Aorta (tissue), 5 donors: ENCODE results near the gene FLYWCH1. TPM values are rescaled to one million over a fixed set of nuclear protein-coding genes. Genes with fewer than 3 reads are reported as not detected.
A peak's percentile ranks its signal among the peaks of the same experiment; 100 is the strongest.

Experiments used
- ATAC-seq: fragments of 200-7000 bp; cut with Tn5 transposase; one replicate; pipeline ENCODE4 v1.9.1; 2022; ENCODE audit warnings: moderate library complexity; ENCODE audit not compliant: low FRiP score
- DNase-seq, 2 donors: peaks; one replicate each; pipeline ENCODE4 v3.0.0-alpha.2; 2020
- H3K27ac ChIP-seq, 2 donors: one replicate each; pipeline ENCODE4 v1.5.1; 2013; ENCODE audit warnings: low read length in 2 of 2, mild to moderate bottlenecking in 2 of 2, moderate library complexity in 2 of 2, control low read depth in 1 of 2, inconsistent platforms in 1 of 2, low read depth in 1 of 2
- H3K27me3 ChIP-seq, 2 donors: one replicate each; pipeline ENCODE4 v1.6.1; 2013; ENCODE audit warnings: control low read depth in 1 of 2, low read length in 1 of 2, mild to moderate bottlenecking in 1 of 2, moderate library complexity in 1 of 2; ENCODE audit not compliant: insufficient read depth in 2 of 2, control insufficient read depth in 1 of 2
- H3K36me3 ChIP-seq, 2 donors: one replicate each; pipeline ENCODE4 v1.6.1; 2013; ENCODE audit warnings: control low read depth in 1 of 2, low read length in 1 of 2, mild to moderate bottlenecking in 1 of 2; ENCODE audit not compliant: insufficient read depth in 2 of 2, control insufficient read depth in 1 of 2
- H3K4me1 ChIP-seq, 2 donors: one replicate each; pipeline ENCODE4 v1.6.1; 2013; ENCODE audit warnings: low read length in 2 of 2, control low read depth in 1 of 2, mild to moderate bottlenecking in 1 of 2, moderate library complexity in 1 of 2; ENCODE audit not compliant: insufficient read depth in 2 of 2, control insufficient read depth in 1 of 2
- H3K4me3 ChIP-seq, 2 donors: one replicate each; pipeline ENCODE4 v1.5.1; 2013; ENCODE audit warnings: low read length in 2 of 2, control low read depth in 1 of 2, mild to moderate bottlenecking in 1 of 2
- H3K9me3 ChIP-seq: one replicate; pipeline ENCODE4 v1.6.1; 2013; ENCODE audit warnings: mild to moderate bottlenecking, low read length; ENCODE audit not compliant: control insufficient read depth
- WGBS, 2 donors: extraction: QIAGEN DNeasy Blood & Tissue Kit; methylation state at CpG; one replicate each; pipeline ENCODE4 v1.1.7; 2013; 5-methylcytosine and 5-hydroxymethylcytosine counted together
- intact Hi-C, 2 donors: fragments of 100-400 bp; cut with DNase I; formaldehyde crosslinking; loops; one replicate each; pipeline versions ENCODE4 v1.14.2 to v1.15.0; 2022
- polyA plus RNA-seq, 2 donors: library from polyadenylated mRNA; stranded (reverse); fragments of 200-250 nt; gene quantifications; one replicate each; pipeline ENCODE4 v1.2.3, GENCODE V29; 2013
- total RNA-seq, 2 donors: library from RNA; stranded (reverse); fragmentation: NEBNext Ultra II Directional; extraction: Animal tissue kit (Norgen Biotek cat#: 25700); gene quantifications; one replicate each; pipeline ENCODE4 v1.2.1, GENCODE V29; 2021
- donor health status: healthy with polysubstance abuse.
- donor health status: Bipolar disorder and iron deficiency.
- donor health status: DM: no; HTN: no; CAD: no.
- donor health status: DM: no; HTN: no; CAD: no.
- donor health status: DM: yes; HTN: yes; CAD: no.

Gene FLYWCH1
- total and polyA plus RNA-seq, 4 donors, result 24.2 to 103 (median 56.5) TPM

DNA sequence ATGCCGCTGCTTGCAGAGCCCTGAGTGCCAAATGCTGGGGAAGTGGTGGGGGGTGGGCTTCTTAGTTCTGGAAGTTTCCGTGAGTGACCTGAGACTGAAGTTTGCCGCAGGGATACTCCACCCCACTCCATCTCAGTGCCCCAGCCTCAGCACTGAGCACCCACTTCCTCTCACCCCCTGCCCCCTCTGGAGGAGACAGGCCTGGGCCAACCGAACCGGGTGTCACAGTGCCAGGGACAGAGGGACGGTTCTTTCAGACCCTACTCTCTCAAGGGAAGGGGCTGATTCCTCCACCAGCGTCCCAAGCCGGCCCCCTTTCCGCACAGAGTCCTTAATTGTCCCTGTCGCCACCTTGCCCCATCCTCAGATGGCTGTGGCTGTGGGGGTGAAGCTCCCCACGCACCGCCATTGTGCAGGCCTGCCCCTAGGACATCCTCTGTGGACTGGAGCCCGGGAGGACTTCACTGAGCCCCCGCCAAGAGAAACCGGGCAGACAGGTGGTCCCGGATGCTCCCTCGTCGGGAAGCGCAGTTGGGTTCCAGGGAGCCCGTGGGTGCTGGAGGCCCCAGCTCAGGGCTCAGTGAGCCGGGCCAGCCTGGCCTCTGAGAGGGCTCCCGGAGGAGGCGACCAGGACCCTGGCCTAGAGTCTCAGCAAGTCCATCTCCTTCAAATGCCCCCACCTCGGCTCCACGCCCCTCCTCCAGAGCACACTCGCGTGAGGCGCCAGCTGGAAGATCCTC, 50.8 kb downstream of the FLYWCH1 start:
- intact Hi-C loops, result no loop called here
- DNase-seq (no peak), ATAC-seq (no peak)
- no peaks in the 10 kb centered on the region for H3K4me1 ChIP-seq
- H3K27ac ChIP-seq, result no peak overlapping the region
- no peaks in the 10 kb centered on the region for H3K9me3 ChIP-seq
- H3K4me3 ChIP-seq, result no peak overlapping the region
- 21 to 23% methylated on average over 28 of the region's 28 CpGs for WGBS, 2 donors
- H3K36me3 ChIP-seq, result no peaks in the 10 kb centered on the region
- no peaks in the 10 kb centered on the region for H3K27me3 ChIP-seq

DNA sequence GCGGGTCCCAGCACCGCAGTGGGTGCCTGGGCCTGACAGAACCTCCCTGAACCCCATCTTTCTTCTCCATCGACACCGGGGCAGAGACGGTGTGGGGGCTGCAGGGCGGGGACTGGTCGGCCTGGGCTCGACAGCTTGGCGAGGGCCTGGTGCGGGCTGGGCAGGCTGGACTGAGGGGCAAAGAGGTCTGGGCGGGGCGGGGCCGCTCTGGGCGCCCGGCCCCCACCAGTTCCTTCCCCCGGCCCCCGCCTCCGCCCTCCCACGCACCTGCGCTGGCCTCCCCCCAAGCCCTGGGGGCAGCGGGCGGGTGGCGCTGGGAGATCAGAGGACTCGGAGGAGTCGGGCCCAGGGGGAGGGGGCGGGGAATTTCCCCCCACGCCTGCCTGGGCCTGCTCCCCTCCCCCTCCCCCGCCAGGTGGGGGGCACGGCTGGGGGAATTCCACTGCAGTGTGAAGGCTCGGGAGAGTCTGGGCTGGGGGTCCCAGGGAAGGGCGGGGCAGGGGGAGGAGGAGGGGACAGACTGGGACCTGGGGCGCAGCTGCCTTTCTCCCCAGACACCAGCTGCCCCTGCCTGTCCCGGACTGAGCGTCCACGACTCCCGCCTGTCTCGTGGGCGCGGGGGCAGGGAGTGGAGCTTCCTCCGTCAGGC, 51.5 kb downstream of the FLYWCH1 start:
- Histone ChIP-seq H3K9me3 (no peaks in the 10 kb centered on the region), H3K4me1 (no peaks in the 10 kb centered on the region), H3K27ac (no peak overlapping the region), H3K36me3 (no peaks in the 10 kb centered on the region), H3K27me3 (no peaks in the 10 kb centered on the region), H3K4me3 (no peak overlapping the region)
- WGBS, 2 donors, result 1 to 2% methylated on average over 21 to 40 of the region's 40 CpGs
- no peak for DNase-seq
- no peak for ATAC-seq
- intact Hi-C loops, result no loop called here

DNA sequence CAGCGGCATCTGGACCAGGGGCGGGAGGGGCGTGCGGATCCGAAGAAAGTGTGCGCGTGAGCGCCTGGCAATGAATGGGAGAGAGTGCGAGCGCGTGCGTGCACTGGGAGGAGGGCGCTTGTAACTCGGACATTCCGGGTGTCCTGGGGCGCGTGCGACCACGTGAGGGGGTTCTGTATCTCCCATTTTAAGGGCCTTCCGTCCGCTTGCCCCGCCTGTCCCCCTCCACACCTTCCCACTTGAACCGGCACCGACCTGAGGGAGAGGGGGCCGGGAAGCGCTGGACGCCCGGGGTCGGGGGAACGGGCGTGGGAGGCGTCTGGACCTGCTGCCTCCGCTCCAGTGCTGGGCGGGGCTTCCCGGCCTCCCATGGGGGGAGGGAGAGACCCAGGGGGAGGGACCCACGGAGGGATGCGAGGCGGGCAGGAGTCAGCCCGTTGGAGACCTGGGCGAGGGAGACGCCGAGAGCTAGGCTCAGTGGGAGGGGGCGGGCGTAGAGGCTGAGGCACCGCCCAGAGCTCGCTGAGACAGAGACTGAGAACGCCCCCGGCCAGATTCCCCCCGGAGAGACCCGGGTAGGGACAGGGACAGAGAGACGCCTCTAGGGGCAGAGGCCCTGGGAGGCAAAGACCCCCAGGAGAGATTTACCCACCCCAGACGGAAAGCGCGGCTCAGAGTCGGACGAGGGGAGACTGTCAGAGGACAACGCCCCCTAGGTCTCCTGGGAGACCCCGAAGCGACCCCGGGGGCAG, 52.2 kb downstream of the FLYWCH1 start, which contains the start of gene KREMEN2:
TSS of gene KREMEN2 (plus strand) at position 553 of the 752 bp plus-strand sequence. CDS start 246 bp downstream, outside the sequence.
- no peak within 1 kb of the TSS for H3K27ac ChIP-seq
- H3K9me3 ChIP-seq, result no peaks in the 10 kb centered on the region
- ATAC-seq (no peak), DNase-seq (peak in 1 of 2 donors; percentile 49)
- 1% methylated on average over 57 to 60 of the region's 60 CpGs for WGBS, 2 donors
- H3K4me1 ChIP-seq, result no peaks in the 10 kb centered on the region
- no peaks in the 10 kb centered on the region for H3K27me3 ChIP-seq
- no peak within 1 kb of the TSS for H3K4me3 ChIP-seq
- intact Hi-C loops, result no loop called here
- no peaks in the 10 kb centered on the region for H3K36me3 ChIP-seq

DNA sequence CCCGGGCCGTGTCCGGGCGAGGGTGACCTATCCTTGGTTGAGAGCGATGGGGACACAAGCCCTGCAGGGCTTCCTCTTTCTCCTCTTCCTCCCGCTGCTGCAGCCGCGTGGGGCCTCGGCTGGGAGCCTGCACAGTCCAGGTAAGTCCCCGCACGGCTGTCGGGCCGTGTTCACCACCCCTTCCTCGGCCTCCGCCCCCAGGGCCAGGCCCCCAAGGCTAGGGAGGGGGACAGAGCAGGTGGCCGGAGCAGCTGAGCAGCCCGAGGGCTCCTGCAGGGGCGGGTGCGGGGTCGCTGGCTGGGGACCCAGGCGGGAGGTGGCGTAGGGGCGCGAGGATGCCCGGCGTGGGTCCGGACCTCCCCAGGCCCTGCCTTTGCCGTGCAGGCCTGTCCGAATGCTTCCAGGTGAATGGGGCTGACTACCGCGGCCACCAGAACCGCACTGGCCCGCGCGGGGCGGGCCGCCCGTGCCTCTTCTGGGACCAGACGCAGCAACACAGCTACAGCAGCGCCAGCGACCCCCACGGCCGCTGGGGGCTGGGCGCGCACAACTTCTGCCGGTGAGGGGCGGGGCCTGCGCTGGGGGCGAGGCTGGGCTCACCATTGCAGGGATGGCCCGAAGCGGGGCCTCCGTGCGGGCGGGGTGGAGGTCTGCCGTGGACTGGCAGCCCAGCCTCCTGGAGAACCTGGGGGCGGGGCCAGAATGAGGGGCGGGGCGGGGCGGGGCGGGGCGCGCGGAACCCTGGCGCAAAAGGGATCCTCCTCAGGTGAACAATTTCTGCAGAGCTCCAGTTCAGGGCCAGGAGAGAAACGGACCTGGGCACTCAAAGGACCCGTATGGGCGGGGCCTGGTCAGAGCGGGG, 53.0 kb downstream of the FLYWCH1 start:
- 1% methylated on average over 46 to 68 of the region's 68 CpGs for WGBS, 2 donors

DNA sequence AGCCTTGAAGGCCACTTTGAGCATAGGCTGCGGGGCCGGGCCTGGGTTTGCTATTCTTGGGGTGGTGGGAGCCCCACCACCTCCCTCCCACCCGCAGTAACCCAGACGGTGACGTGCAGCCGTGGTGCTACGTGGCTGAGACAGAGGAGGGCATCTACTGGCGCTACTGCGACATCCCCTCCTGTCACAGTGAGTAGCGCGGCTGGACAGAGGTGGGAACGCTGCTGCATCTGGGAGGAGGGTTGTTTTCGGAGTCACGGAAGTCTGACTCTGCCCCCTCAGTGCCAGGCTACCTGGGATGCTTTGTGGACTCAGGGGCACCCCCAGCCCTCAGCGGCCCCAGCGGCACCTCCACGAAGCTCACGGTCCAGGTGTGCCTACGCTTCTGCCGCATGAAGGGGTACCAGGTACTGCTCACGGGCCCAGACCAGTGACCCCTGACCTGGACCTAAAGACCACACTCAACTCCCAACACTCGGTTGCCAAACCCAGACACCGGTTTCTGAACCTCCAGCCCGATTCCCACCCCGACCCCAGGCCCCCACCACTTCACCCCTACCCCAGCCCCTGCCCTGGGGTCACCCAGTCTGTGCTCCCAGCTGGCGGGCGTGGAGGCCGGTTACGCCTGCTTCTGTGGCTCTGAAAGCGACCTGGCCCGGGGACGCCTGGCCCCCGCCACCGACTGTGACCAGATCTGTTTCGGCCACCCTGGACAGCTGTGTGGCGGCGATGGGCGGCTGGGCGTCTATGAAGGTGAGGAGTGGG, 54.5 kb downstream of the FLYWCH1 start:
- Histone ChIP-seq H3K27ac (no peak overlapping the region), H3K36me3 (no peaks in the 10 kb centered on the region), H3K9me3 (no peaks in the 10 kb centered on the region), H3K4me3 (no peak overlapping the region), H3K27me3 (no peaks in the 10 kb centered on the region), H3K4me1 (no peaks in the 10 kb centered on the region)
- no peak for ATAC-seq
- intact Hi-C loops, result no loop called here
- WGBS, 2 donors, result 55 to 57% methylated on average over 39 of the region's 39 CpGs
- DNase-seq, result no peak

More for the DNA sequence above, 53.0 kb downstream of the FLYWCH1 start:
- H3K36me3 ChIP-seq, result no peaks in the 10 kb centered on the region
- no peak for ATAC-seq
- DNase-seq, result no peak
- H3K27ac ChIP-seq, result no peak overlapping the region
- intact Hi-C loops, result no loop called here
- H3K4me1 ChIP-seq, result no peaks in the 10 kb centered on the region
- no peaks in the 10 kb centered on the region for H3K27me3 ChIP-seq
- no peak overlapping the region for H3K4me3 ChIP-seq
- H3K9me3 ChIP-seq, result no peaks in the 10 kb centered on the region

DNA sequence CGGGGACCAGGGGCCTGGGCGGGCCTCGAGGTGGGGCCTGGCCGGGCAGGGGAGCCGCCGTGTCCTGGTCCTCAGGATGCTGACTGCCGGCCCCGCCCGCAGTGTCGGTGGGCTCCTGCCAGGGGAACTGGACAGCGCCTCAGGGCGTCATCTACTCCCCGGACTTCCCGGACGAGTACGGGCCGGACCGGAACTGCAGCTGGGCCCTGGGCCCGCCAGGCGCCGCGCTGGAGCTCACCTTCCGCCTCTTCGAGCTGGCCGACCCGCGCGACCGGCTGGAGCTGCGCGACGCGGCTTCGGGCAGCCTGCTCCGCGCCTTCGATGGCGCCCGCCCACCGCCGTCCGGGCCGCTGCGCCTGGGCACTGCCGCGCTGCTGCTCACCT, 55.1 kb downstream of the FLYWCH1 start:
- Histone ChIP-seq H3K4me1 (no peaks in the 10 kb centered on the region), H3K27me3 (no peaks in the 10 kb centered on the region), H3K9me3 (no peaks in the 10 kb centered on the region), H3K27ac (no peak overlapping the region), H3K4me3 (no peak overlapping the region), H3K36me3 (no peaks in the 10 kb centered on the region)
- intact Hi-C loops, result no loop called here
- 3% methylated on average over 31 to 46 of the region's 46 CpGs for WGBS, 2 donors
- ATAC-seq, result no peak
- peak in 1 of 2 donors; percentile 53 for DNase-seq

DNA sequence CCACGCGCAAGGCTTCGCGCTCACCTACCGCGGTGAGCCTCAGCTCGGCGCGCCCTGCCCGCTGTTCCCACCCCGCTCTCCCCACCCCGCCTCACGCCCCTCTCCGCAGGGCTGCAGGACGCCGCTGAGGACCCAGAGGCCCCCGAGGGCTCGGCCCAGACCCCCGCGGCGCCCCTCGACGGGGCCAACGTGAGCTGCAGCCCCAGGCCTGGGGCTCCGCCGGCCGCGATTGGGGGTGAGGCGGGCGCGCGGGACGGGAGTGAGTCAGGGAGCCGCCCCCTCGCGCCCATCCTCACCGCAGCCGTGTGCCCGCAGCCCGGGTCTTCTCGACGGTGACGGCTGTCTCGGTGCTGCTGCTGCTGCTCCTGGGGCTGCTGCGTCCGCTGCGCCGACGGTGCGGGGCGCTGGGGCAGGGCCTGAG, 55.5 kb downstream of the FLYWCH1 start:
- H3K36me3 ChIP-seq, result no peaks in the 10 kb centered on the region
- DNase-seq (no peak), ATAC-seq (no peak)
- H3K4me3 ChIP-seq, result no peak overlapping the region
- no peaks in the 10 kb centered on the region for H3K9me3 ChIP-seq
- intact Hi-C loops, result no loop called here
- no peaks in the 10 kb centered on the region for H3K27me3 ChIP-seq
- no peak overlapping the region for H3K27ac ChIP-seq
- WGBS, 2 donors, result 8% methylated on average over 34 to 51 of the region's 51 CpGs
- no peaks in the 10 kb centered on the region for H3K4me1 ChIP-seq
